Kidney epithelial cell (primary cell): ENCODE data around the gene CYP27C1. TPM values are rescaled to one million over a fixed set of nuclear protein-coding genes. Genes with fewer than 3 reads are reported as not detected.
A peak's percentile ranks its signal among the peaks of the same experiment; 100 is the strongest.

Experiments used
- DNase-seq: peaks from one replicate; pipeline ENCODE4 v3.0.0-alpha.2; 2010; ENCODE audit warnings: low read depth
- H3K27me3 ChIP-seq: 2 replicates; pipeline ENCODE4 v1.6.0; 2011; ENCODE audit warnings: low read length; ENCODE audit not compliant: control insufficient read depth, insufficient read depth
- H3K36me3 ChIP-seq: 2 replicates; pipeline ENCODE4 v1.5.1; 2011; ENCODE audit warnings: low read length; ENCODE audit not compliant: control insufficient read depth, insufficient read depth
- H3K4me3 ChIP-seq: 2 replicates; pipeline ENCODE4 v1.5.1; 2011; ENCODE audit warnings: low read depth, mild to moderate bottlenecking, control low read depth, low read length
- total RNA-seq: library from RNA; depleted of rRNA; stranded (reverse); fragments of >200 nt; gene quantifications from 2 replicates; pipeline ENCODE4 v1.2.3, GENCODE V29; 2015
- TF ChIP-seq, protein P1 (sequence below): IDR thresholded peaks from 2 replicates; pipeline ENCODE4 v1.5.1; 2011; ENCODE audit warnings: mild to moderate bottlenecking, moderate library complexity, low read length, control low read depth, inconsistent platforms; ENCODE audit not compliant: insufficient read depth, poor library complexity, severe bottlenecking

Gene CYP27C1
- total RNA-seq, 1 donor from 2014 or later: 2.3 TPM

DNA sequence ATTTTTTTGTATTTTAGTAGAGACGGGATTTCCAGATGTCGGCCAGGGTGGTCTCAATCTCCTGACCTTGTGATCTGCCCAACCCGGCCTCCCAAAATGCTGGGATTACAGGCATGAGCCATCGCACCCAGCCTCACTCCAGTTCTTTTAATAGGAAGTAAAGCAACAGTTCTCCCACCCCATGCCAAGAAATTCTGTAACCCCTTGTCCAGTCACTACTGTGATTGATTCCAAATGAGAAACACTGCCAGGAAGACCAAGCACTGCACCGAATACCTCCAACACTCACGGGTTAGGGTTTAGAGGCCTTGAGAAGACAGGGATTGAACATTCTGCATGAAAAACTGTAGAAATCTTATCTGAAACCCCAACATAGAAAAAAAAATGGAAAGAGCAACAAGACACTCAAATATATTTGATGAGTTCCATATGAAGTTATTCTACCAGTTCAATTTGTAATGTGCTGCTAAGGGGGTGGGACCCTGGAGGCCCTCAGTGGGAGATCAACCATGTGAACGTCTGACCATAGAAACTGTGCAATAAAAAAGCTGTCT lies 65.0 kb downstream of the CYP27C1 start:
- TF ChIP-seq, protein P1, sequence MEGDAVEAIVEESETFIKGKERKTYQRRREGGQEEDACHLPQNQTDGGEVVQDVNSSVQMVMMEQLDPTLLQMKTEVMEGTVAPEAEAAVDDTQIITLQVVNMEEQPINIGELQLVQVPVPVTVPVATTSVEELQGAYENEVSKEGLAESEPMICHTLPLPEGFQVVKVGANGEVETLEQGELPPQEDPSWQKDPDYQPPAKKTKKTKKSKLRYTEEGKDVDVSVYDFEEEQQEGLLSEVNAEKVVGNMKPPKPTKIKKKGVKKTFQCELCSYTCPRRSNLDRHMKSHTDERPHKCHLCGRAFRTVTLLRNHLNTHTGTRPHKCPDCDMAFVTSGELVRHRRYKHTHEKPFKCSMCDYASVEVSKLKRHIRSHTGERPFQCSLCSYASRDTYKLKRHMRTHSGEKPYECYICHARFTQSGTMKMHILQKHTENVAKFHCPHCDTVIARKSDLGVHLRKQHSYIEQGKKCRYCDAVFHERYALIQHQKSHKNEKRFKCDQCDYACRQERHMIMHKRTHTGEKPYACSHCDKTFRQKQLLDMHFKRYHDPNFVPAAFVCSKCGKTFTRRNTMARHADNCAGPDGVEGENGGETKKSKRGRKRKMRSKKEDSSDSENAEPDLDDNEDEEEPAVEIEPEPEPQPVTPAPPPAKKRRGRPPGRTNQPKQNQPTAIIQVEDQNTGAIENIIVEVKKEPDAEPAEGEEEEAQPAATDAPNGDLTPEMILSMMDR: no peak
- DNase-seq: no peak

DNA sequence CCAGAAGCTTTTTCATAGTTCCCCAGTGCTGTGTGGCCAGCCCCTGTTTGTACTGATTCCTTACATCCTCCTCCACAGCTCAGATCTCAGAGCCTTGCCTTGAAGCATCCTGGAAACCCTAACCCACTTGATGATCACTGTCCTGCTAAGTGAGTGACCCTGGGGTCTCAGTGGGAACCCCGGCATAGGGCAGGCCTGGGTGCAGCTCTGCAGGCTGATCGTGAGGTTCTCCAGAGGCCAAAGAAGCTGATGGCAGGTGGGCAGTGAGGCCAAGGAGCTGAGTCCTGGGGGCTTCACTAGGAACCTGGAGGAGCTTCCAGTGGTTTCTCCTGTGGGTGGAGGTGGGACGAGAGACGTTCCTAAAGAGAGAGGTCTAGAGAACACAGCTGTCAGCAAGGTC lies 65.7 kb downstream of the CYP27C1 start:
- DNase-seq: no peak
- Histone ChIP-seq H3K4me3 (no peak overlapping the region), H3K27me3 (no peaks in the 10 kb centered on the region), H3K36me3 (no peaks in the 10 kb centered on the region)
- TF ChIP-seq, protein P1: no peak

More for the DNA sequence above, 65.0 kb downstream of the CYP27C1 start:
- no peaks in the 10 kb centered on the region for H3K36me3 ChIP-seq
- no peaks in the 10 kb centered on the region for H3K27me3 ChIP-seq
- no peak overlapping the region for H3K4me3 ChIP-seq

DNA sequence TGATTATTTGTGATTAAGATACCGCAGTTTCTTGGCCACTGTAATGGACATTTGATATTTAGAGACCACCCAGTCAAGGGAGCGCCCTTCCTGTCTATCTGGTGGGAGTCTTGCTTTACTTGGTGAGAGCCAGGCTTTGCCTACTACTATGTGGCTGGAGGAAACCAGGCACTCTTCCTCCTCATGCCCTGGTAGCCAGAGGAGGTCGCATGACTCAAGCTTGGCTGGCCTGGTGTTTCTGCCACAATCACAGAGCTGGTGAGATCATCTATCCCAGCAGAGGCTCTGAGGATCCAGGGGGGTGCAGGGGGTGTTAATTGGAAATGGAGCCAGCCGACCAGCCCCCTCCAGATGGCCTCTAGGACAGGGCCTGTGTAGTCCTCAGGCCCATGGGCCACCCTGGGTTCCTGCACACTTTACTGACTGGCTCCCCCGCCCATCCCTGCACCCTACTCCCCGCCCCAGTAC lies 66.4 kb downstream of the CYP27C1 start:
- H3K4me3 ChIP-seq: no peak overlapping the region
- no peaks in the 10 kb centered on the region for H3K27me3 ChIP-seq
- peak; percentile 86 for DNase-seq
- H3K36me3 ChIP-seq: no peaks in the 10 kb centered on the region
- TF ChIP-seq, protein P1: no peak

DNA sequence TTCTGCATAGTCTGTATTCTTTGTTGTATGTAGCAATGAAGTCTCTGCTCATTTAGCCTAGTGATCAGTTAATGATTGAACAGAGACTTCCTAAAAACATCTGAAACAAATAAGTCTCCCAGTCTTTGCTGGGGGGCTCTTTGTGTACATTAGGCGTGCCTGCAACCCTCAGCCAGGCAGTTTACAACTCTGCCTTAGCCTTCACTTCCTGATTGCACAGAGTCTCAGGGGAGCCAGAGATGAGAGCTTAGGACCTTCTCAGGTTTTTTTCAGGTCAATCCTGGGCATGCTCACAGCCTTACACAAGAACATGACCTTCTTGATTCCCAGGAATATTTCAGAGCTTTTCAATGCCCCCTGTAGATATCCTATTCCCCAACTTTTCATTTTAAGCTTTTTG lies 69.1 kb downstream of the CYP27C1 start:
- no peak overlapping the region for H3K4me3 ChIP-seq
- TF ChIP-seq, protein P1: no peak
- no peak for DNase-seq
- H3K36me3 ChIP-seq: no peaks in the 10 kb centered on the region
- no peaks in the 10 kb centered on the region for H3K27me3 ChIP-seq

DNA sequence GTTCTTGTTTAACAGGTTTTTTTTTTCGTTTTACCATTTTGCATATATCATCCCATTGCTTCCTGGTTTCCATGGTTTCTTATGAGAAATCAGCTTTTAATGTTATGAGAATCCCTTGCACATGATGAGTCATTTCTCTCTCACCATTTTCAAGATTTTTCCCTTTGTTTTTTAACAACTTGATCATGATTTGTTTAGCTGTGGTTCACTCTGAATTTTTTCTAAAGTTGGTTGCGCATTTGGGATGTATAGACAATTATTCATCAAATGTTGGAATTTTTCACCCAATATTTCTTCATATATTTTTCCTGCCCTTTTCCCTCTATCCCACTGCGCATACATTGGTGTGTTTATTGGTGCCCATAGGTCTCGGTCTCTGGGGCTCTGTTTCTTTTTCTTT lies 70.7 kb downstream of the CYP27C1 start:
- no peaks in the 10 kb centered on the region for H3K27me3 ChIP-seq
- TF ChIP-seq, protein P1: no peak
- DNase-seq: peak; percentile 49
- no peaks in the 10 kb centered on the region for H3K36me3 ChIP-seq
- no peak overlapping the region for H3K4me3 ChIP-seq
